ENCODE data around the gene PDGFD. TPM values are rescaled to one million over a fixed set of nuclear protein-coding genes. Genes with fewer than 3 reads are reported as not detected.

The PDGFD gene
- total and polyA plus RNA-seq, 12 donors, result 6.0 to 17.5 (median 10.7) TPM

DNA sequence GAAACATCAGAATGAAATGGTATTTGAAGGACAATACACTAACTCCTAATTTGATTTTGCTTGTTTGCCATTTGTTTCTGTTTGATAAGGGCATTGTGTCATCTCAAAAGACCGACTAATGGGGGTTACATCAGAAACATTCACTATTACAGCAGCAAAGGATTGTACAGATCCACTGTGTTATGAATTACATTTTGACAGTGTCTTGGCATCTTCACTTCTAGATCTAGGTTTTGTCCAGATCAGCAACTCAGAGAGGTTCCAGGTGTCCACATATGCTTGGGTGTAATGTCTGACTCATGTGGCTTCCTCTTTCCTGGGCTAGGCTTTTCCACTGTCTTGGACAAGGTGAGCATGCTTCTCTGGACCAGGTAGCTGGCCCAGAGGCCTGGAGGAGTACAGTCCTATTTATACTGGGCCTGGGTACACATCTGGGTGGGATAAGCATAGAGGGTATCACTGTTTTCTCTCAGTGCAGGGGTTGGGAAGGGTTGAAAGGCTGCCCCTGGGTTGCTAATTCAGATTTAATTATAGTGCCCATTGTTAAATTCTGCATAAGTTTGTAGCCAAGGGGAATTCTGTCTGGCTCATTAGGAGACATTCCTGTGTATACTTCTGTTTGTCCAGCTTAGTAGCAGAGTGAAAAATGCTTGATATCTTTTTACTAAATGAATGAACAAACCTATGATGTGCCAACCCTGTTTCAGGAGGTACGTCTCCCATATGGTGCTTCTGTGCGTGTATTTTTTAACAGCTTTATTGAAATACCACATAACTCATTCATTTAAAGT is 103.7 kb downstream of the PDGFD start:
- no peak overlapping the region for H3K27ac ChIP-seq
- DNase-seq, result no peak
- 75 to 86% methylated on average over 3 of the region's 3 CpGs for WGBS, 2 donors

DNA sequence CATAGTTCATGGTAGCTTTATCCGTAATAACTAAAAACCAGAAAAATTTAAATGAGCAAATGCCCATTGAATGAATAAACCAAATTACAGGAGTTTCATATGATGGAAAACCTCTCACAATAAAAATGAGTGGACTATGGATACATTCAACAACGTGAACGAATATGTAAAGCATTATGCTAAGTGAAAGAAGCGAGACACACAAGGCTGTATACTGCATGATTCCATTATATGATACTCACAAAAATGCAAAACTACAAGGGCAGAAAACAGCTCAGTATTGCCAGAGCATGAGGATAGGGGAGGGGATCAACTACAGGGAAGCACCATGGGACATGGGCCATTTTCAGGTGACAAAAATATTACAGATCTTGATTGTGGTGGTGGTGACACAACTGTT is 105.3 kb downstream of the PDGFD start:
- DNase-seq (no peak), ATAC-seq (no peak)
- no peaks in the 10 kb centered on the region for H3K27me3 ChIP-seq
- WGBS, 2 donors, result 95 to 98% methylated on average over 4 of the region's 4 CpGs
- no peaks in the 10 kb centered on the region for H3K36me3 ChIP-seq
- no peaks in the 10 kb centered on the region for H3K9me3 ChIP-seq
- H3K4me3 ChIP-seq, result no peak overlapping the region
- intact Hi-C loops (cut with DNase I), result no loop called here
- H3K4me1 ChIP-seq, result peaks cover 0 to 24% (median 0%) of the 10 kb centered on the region in 9 donors
- TF ChIP-seq, protein P1, sequence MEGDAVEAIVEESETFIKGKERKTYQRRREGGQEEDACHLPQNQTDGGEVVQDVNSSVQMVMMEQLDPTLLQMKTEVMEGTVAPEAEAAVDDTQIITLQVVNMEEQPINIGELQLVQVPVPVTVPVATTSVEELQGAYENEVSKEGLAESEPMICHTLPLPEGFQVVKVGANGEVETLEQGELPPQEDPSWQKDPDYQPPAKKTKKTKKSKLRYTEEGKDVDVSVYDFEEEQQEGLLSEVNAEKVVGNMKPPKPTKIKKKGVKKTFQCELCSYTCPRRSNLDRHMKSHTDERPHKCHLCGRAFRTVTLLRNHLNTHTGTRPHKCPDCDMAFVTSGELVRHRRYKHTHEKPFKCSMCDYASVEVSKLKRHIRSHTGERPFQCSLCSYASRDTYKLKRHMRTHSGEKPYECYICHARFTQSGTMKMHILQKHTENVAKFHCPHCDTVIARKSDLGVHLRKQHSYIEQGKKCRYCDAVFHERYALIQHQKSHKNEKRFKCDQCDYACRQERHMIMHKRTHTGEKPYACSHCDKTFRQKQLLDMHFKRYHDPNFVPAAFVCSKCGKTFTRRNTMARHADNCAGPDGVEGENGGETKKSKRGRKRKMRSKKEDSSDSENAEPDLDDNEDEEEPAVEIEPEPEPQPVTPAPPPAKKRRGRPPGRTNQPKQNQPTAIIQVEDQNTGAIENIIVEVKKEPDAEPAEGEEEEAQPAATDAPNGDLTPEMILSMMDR (IDR thresholded peaks at IDR 0.05), result no peak
- H3K27ac ChIP-seq, result no peak overlapping the region

More for the DNA sequence above, 103.7 kb downstream of the PDGFD start:
- Histone ChIP-seq H3K36me3 (no peaks in the 10 kb centered on the region), H3K9me3 (no peaks in the 10 kb centered on the region), H3K4me3 (no peak overlapping the region), H3K4me1 (peaks cover 0 to 24% (median 0%) of the 10 kb centered on the region in 9 donors), H3K27me3 (no peaks in the 10 kb centered on the region)
- intact Hi-C loops (cut with DNase I), result no loop called here
- TF ChIP-seq, protein P1 (IDR thresholded peaks at IDR 0.05), result no peak
- peak in 1 of 8 donors; percentile 44 for ATAC-seq

DNA sequence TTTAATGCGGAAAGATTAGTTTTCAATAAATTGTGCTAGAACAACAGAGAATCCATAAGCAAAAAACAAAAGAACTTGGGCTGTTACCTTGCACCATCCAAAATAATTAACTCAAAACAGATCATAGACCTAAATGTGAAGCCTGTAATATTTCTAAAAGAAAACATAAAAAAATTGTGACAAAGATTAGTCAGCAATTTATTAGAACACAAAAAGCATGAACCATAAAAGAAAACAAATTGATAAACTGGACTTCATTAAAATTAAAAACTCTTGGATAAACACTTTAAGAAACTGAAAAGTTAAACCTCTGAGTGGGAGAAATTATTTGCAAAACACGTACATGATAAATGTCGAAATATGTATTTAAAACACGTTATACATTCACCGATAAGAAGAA is 106.0 kb downstream of the PDGFD start:
- TF ChIP-seq, protein P1 (IDR thresholded peaks at IDR 0.05), result no peak
- Histone ChIP-seq H3K9me3 (no peaks in the 10 kb centered on the region), H3K27me3 (no peaks in the 10 kb centered on the region), H3K27ac (no peak overlapping the region), H3K36me3 (no peaks in the 10 kb centered on the region), H3K4me1 (peaks cover 0 to 29% (median 0%) of the 10 kb centered on the region in 9 donors), H3K4me3 (no peak overlapping the region)
- WGBS, 2 donors, result 95 to 96% methylated on average over 5 of the region's 5 CpGs
- intact Hi-C loops (cut with DNase I), result no loop called here
- no peak for DNase-seq
- ATAC-seq, result no peak

DNA sequence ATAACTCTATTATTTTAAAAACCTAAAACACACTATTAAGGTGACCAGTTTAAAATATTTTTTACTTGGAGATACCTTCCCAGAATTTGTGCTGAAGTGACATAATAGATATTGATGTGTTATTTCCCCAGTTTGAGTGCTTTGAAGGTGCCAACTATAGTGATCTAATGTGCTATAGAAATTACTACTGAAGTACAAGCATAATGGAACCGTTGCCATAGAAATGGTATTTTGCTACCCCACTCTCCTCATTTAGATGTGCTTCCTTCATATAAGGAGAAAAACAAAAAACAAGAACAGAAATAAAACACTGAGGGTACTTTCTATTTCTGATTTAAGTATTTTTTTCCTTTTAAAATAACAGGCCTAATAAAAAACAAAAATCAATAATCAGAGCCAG is 108.4 kb downstream of the PDGFD start:
- DNase-seq (no peak), ATAC-seq (no peak)
- H3K9me3 ChIP-seq, result no peaks in the 10 kb centered on the region
- H3K4me1 ChIP-seq, result peaks cover 0 to 12% (median 0%) of the 10 kb centered on the region in 9 donors
- TF ChIP-seq, protein P1 (IDR thresholded peaks at IDR 0.05), result no peak
- H3K4me3 ChIP-seq, result no peak overlapping the region
- H3K27me3 ChIP-seq, result no peaks in the 10 kb centered on the region
- no peaks in the 10 kb centered on the region for H3K36me3 ChIP-seq
- WGBS, 2 donors, result 91 to 96% methylated on average over 1 of the region's 1 CpG
- intact Hi-C loops (cut with DNase I), result no loop called here
- no peak overlapping the region for H3K27ac ChIP-seq

All from heart right ventricle (tissue), 16 donors.